ENCODE data around the gene CCDC92.
"Not testable (repeated sequence)": the region's sequence is repeated elsewhere in the genome, so short reads cannot be mapped to it uniquely, and the experiment has no call there.

GRCh38 chr12:123947531-123947930, 25.1 kb downstream of the CCDC92 start:
- not testable (repeated sequence) for TF ChIP-seq CTCF, POLR2AphosphoS5 (IDR thresholded peaks at IDR 0.05)
